Glomerular visceral epithelial cell (primary cell): ENCODE results near the gene ABCC10.
A peak's percentile ranks its signal among the peaks of the same experiment; 100 is the strongest.
"Not testable (repeated sequence)": the region's sequence is repeated elsewhere in the genome, so short reads cannot be mapped to it uniquely, and the experiment has no call there.

ENCODE experiments used
- DNase-seq: peaks from one replicate; pipeline ENCODE4 v3.0.0-alpha.2; 2016; ENCODE audit errors: extremely low spot score

ABCC10 gene

GRCh38 chr6:43496370-43497128 lies 69.2 kb downstream of the ABCC10 start:
- peak; percentile 65 for DNase-seq

GRCh38 chr6:43497129-43497396 lies 69.7 kb downstream of the ABCC10 start:
- DNase-seq = no peak

- DNase-seq = no peak
Observed at GRCh38 chr6:43497689-43498088, 70.3 kb downstream of the ABCC10 start.

GRCh38 chr6:43498291-43498690 lies 71.0 kb downstream of the ABCC10 start:
- not testable (repeated sequence) for DNase-seq

GRCh38 chr6:43499028-43499815 lies 71.9 kb downstream of the ABCC10 start:
- no peak for DNase-seq
